K562 (cell line): ENCODE data around the gene NDOR1. TPM values are rescaled to one million over a fixed set of nuclear protein-coding genes. Genes with fewer than 3 reads are reported as not detected.

Source experiments
- BHLHE40 ChIP-seq: IDR thresholded peaks from 2 replicates; pipeline ENCODE4 v1.6.1; 2011; ENCODE audit warnings: low read length, improper control_type of control experiment
- FIP1L1 ChIP-seq: fragments of 200-400 bp; formaldehyde crosslinking; IDR thresholded peaks from 2 replicates; pipeline ENCODE4 v1.6.1; 2018; ENCODE audit warnings: mild to moderate bottlenecking, low read depth, low read length; ENCODE audit not compliant: poor library complexity, severe bottlenecking
- MAFK ChIP-seq: IDR thresholded peaks from 2 replicates; pipeline ENCODE4 v1.6.1; 2011; ENCODE audit warnings: low read length, improper control_type of control experiment
- PCBP1 ChIP-seq: fragments of 200-400 bp; formaldehyde crosslinking; IDR thresholded peaks from 2 replicates; pipeline ENCODE4 v1.6.1; 2018; ENCODE audit warnings: mild to moderate bottlenecking, low read depth, low read length; ENCODE audit not compliant: poor library complexity, severe bottlenecking
- POLR2G ChIP-seq: fragments of 200-400 bp; formaldehyde crosslinking; IDR thresholded peaks from 2 replicates; pipeline ENCODE4 v1.6.1; 2017; ENCODE audit warnings: low read depth, mild to moderate bottlenecking, antibody characterized with exemption, low read length, moderate library complexity
- POU5F1 ChIP-seq: fragments of 150-350 bp; IDR thresholded peaks from 2 replicates; pipeline ENCODE4 v1.6.1; 2014; ENCODE audit warnings: borderline replicate concordance, low read length, low read depth, mild to moderate bottlenecking; ENCODE audit not compliant: partially characterized antibody
- RBM17 ChIP-seq: fragments of 200-400 bp; formaldehyde crosslinking; IDR thresholded peaks from 2 replicates; pipeline ENCODE4 v1.6.1; 2017; ENCODE audit warnings: low read depth, mild to moderate bottlenecking, low read length, borderline replicate concordance
- RUNX1 ChIP-seq: sonication (generic); IDR thresholded peaks from 2 replicates; pipeline ENCODE4 v1.6.1; 2016; ENCODE audit warnings: antibody characterized with exemption, low read depth
- SETDB1 ChIP-seq: IDR thresholded peaks from one replicate; pipeline ENCODE4 v1.6.1; 2012; ENCODE audit warnings: low read length, control low read depth, inconsistent platforms
- SIN3B ChIP-seq: fragments of 450-650 bp; IDR thresholded peaks from 2 replicates; pipeline ENCODE4 v1.6.1; 2017; ENCODE audit warnings: low read depth, mild to moderate bottlenecking, moderate library complexity
- SMAD3 ChIP-seq: fragments of 450-650 bp; formaldehyde crosslinking; conservative IDR thresholded peaks from 2 replicates; pipeline ENCODE4 v1.4.0; 2020; ENCODE audit warnings: mild to moderate bottlenecking
- SMARCE1 ChIP-seq: fragments of 450-650 bp; IDR thresholded peaks from 2 replicates; pipeline ENCODE4 v1.7.1; 2016; ENCODE audit warnings: mild to moderate bottlenecking
- TAF1 ChIP-seq: IDR thresholded peaks from 2 replicates; pipeline ENCODE4 v1.6.1; 2011; ENCODE audit warnings: mild to moderate bottlenecking, low read length, moderate library complexity; ENCODE audit not compliant: insufficient read depth, control insufficient read depth, severe bottlenecking; ENCODE audit errors: extremely low read depth
- TCFL5 ChIP-seq: fragments of 250-450 bp; sonication (Bioruptor Pico); conservative IDR thresholded peaks from 2 replicates; pipeline ENCODE4 v1.6.1; 2021; ENCODE audit warnings: mild to moderate bottlenecking, moderate library complexity, matching md5 sums
- ZNF217 ChIP-seq: sonication (generic); formaldehyde crosslinking; IDR thresholded peaks from 2 replicates; pipeline ENCODE4 v1.8.0; 2022; ENCODE audit warnings: mild to moderate bottlenecking, missing genetic modification reagents
- ZNF444 ChIP-seq: fragments of 250-450 bp; sonication (Bioruptor Pico); IDR thresholded peaks from 2 replicates; pipeline ENCODE4 v1.4.0; 2020; ENCODE audit warnings: mild to moderate bottlenecking, moderate library complexity
- polyA plus RNA-seq, 8 experiments: library from polyadenylated mRNA; depleted of rRNA in 4 of 8; stranded (reverse) in 5 of 8; unstranded in 3 of 8; fragments of >200 nt; fragmentation: Nextera tagmentation in 2 of 8; fragmentation: Illumina TruSeq in 1 of 8; extraction: Ambion mirVana in 2 of 8; extraction: Trizol in 1 of 8; gene quantifications; 2 replicates each; pipeline versions ENCODE4 v1.2.1 to v1.2.3, GENCODE V29; 2011 to 2014; ENCODE audit warnings: inconsistent platforms in 1 of 8, missing spikeins in 1 of 8
- total RNA-seq, 7 experiments: library from RNA; depleted of rRNA in 6 of 7; stranded (reverse); fragments of >200 nt in 6 of 7; fragmentation: Illumina TruSeq in 2 of 7; extraction: Trizol in 2 of 7; gene quantifications; 2 replicates each; pipeline versions ENCODE4 v1.2.1 to v1.2.3, GENCODE V29; 2011 to 2021; ENCODE audit warnings: low replicate concordance in 1 of 7
- TF ChIP-seq, protein P1 (sequence below): fragments of 450-650 bp; formaldehyde crosslinking; IDR thresholded peaks from 2 replicates; pipeline ENCODE4 v1.4.0; 2020; ENCODE audit warnings: mild to moderate bottlenecking
- TF ChIP-seq, protein P2 (sequence below): sonication (generic); formaldehyde crosslinking; IDR thresholded peaks from 2 replicates; pipeline ENCODE4 v1.8.1; 2022; ENCODE audit warnings: missing genetic modification reagents
- TF ChIP-seq, protein P3 (sequence below), 2 experiments: fragments of 450-650 bp in 1 of 2; sonication (generic) in 1 of 2; formaldehyde crosslinking; conservative IDR thresholded peaks; 2 replicates each; pipeline versions ENCODE4 v1.4.0 to v1.8.1; 2020 to 2022; ENCODE audit warnings: mild to moderate bottlenecking in 1 of 2, missing genetic modification reagents in 1 of 2
- TF ChIP-seq, protein P4 (sequence below): fragments of 450-650 bp; IDR thresholded peaks from 2 replicates; pipeline ENCODE4 v1.6.1; 2017; ENCODE audit warnings: antibody characterized with exemption, mild to moderate bottlenecking

NDOR1 gene
- total and polyA plus RNA-seq, 9 of the 15 experiments (the other 6 are each of a cell fraction or from before 2014, with no cell fraction given), result 0.06 to 36.9 (median 6.9) TPM

DNA sequence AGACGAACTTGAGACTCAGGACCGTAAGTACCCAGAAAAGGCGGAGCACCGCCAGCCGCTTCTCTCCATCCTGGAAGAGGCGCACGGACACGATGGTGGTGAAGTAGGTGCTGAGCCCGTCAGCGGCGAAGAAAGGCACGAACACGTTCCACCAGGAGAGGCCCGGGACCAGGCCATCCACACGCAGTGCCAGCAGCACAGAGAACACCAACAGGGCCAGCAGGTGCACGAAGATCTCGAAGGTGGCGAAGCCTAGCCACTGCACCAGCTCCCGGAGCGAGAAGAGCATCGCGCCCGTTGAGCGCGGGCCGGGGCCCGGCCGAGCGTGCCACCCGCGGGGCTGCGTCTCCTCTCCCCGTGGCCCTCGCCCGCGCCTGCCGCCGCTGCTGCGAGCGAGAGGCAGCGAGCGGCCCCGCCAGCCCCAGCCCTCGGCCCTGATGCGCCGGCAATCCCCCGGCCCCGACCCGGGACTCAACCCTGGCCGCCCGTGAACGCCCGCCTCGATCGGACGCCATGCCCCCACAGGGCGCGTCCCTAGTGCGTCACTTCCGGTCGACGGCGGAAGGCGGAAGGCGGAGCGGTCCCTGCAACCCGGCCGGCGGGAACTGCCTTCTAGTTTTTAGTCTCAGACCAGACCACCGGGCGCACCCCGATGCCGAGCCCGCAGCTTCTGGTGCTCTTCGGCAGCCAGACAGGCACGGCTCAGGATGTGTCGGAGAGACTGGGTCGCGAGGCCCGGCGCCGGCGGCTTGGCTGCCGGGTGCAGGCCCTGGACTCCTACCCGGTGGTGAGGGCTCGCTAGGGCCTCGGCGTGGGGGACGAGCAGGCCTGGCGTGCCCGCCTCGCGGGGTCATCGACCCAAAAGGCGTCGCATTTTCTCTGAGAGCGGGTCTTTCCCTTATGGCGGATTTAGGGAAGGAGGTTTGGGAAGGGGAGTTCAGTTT is at the start of gene NDOR1, which contains the start of gene TMEM203 (continued):
- TF ChIP-seq POU5F1 (peak; percentile 35), RUNX1 (no peak), SMARCE1 (no peak), TAF1 (peak; percentile 90), SMAD3 (CRISPR knock-in tag) (no peak), FIP1L1 (peak; percentile 71), ZNF217 (no peak), MAFK (no peak), SETDB1 (no peak), POLR2G (peak; percentile 95), SIN3B (peak; percentile 100), BHLHE40 (0 out of 2 replicates have a peak, but pooled peaks have one; percentile 10), TCFL5 (CRISPR knock-in tag) (no peak), ZNF444 (CRISPR knock-in tag) (no peak), PCBP1 (peak; percentile 79), RBM17 (no peak)
- TF ChIP-seq, protein P1, sequence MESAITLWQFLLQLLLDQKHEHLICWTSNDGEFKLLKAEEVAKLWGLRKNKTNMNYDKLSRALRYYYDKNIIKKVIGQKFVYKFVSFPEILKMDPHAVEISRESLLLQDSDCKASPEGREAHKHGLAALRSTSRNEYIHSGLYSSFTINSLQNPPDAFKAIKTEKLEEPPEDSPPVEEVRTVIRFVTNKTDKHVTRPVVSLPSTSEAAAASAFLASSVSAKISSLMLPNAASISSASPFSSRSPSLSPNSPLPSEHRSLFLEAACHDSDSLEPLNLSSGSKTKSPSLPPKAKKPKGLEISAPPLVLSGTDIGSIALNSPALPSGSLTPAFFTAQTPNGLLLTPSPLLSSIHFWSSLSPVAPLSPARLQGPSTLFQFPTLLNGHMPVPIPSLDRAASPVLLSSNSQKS (CRISPR knock-in tag), result no peak
- TF ChIP-seq, protein P2, sequence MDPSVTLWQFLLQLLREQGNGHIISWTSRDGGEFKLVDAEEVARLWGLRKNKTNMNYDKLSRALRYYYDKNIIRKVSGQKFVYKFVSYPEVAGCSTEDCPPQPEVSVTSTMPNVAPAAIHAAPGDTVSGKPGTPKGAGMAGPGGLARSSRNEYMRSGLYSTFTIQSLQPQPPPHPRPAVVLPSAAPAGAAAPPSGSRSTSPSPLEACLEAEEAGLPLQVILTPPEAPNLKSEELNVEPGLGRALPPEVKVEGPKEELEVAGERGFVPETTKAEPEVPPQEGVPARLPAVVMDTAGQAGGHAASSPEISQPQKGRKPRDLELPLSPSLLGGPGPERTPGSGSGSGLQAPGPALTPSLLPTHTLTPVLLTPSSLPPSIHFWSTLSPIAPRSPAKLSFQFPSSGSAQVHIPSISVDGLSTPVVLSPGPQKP (CRISPR knock-in tag), result no peak
- TF ChIP-seq, protein P3, sequence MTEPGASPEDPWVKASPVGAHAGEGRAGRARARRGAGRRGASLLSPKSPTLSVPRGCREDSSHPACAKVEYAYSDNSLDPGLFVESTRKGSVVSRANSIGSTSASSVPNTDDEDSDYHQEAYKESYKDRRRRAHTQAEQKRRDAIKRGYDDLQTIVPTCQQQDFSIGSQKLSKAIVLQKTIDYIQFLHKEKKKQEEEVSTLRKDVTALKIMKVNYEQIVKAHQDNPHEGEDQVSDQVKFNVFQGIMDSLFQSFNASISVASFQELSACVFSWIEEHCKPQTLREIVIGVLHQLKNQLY (CRISPR knock-in tag; conservative IDR thresholded peaks at IDR 0.05), result peak in 1 of 2 experiments; percentile 74; a peak in 1 of 4 replicates
- TF ChIP-seq, protein P4, sequence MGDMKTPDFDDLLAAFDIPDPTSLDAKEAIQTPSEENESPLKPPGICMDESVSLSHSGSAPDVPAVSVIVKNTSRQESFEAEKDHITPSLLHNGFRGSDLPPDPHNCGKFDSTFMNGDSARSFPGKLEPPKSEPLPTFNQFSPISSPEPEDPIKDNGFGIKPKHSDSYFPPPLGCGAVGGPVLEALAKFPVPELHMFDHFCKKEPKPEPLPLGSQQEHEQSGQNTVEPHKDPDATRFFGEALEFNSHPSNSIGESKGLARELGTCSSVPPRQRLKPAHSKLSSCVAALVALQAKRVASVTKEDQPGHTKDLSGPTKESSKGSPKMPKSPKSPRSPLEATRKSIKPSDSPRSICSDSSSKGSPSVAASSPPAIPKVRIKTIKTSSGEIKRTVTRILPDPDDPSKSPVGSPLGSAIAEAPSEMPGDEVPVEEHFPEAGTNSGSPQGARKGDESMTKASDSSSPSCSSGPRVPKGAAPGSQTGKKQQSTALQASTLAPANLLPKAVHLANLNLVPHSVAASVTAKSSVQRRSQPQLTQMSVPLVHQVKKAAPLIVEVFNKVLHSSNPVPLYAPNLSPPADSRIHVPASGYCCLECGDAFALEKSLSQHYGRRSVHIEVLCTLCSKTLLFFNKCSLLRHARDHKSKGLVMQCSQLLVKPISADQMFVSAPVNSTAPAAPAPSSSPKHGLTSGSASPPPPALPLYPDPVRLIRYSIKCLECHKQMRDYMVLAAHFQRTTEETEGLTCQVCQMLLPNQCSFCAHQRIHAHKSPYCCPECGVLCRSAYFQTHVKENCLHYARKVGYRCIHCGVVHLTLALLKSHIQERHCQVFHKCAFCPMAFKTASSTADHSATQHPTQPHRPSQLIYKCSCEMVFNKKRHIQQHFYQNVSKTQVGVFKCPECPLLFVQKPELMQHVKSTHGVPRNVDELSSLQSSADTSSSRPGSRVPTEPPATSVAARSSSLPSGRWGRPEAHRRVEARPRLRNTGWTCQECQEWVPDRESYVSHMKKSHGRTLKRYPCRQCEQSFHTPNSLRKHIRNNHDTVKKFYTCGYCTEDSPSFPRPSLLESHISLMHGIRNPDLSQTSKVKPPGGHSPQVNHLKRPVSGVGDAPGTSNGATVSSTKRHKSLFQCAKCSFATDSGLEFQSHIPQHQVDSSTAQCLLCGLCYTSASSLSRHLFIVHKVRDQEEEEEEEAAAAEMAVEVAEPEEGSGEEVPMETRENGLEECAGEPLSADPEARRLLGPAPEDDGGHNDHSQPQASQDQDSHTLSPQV, result 0 out of 2 replicates have a peak, but pooled peaks have one; percentile 30
